ENCODE measurements around the gene GAS6.
"Not testable (repeated sequence)": the region's sequence is repeated elsewhere in the genome, so short reads cannot be mapped to it uniquely, and the experiment has no call there.

The GAS6 gene

DNA sequence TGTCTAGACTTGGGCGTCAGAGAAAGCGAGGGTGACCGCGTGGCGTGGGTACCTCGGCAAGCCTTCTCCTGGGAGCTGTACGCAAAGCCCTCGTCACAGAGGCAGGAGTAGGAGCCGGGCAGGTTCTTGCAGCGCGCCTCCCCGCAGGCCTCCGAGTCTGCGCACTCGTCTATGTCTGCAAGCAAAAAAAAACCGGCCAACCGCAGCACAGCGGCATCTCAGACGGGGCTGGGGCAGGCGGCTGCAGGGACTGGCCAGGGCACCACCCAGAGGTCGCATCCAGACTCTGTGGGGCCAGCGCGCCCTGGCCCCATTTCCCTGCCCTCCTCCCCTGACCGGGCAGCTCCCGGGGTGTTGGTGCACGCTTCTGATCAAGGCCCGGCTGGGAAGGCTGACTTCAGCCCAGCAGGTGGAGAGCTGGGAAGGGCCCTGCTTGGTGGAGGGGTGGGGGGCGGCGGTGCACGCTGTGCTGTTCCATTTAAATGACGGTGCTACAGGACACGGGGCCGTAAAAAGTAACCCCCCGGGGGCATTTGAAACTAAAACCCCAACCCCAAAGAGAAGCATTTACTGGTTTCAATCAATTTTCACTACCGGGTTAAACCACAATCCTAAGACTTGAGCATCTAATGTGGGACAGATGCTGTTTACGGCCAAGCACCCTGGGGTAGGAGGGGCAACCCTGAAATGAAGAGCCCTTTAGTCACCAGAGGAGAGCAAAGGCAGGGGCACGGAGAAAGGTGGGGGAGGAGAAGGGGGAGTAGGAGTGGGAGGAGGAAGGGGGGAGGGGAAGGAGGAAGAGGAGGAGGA lies 28.2 kb downstream of the GAS6 start:
- Mint-ChIP-seq H3K36me3 (ENCODE audit: low read depth) (no peaks in the 10 kb centered on the region), H3K4me1 (ENCODE audit: low read depth) (peaks cover 8% of the 10 kb centered on the region), H3K27ac (no peak overlapping the region), H3K9me3 (no peaks in the 10 kb centered on the region), H3K27me3 (ENCODE audit: low read depth) (no peaks in the 10 kb centered on the region), H3K4me3 (no peak overlapping the region)

DNA sequence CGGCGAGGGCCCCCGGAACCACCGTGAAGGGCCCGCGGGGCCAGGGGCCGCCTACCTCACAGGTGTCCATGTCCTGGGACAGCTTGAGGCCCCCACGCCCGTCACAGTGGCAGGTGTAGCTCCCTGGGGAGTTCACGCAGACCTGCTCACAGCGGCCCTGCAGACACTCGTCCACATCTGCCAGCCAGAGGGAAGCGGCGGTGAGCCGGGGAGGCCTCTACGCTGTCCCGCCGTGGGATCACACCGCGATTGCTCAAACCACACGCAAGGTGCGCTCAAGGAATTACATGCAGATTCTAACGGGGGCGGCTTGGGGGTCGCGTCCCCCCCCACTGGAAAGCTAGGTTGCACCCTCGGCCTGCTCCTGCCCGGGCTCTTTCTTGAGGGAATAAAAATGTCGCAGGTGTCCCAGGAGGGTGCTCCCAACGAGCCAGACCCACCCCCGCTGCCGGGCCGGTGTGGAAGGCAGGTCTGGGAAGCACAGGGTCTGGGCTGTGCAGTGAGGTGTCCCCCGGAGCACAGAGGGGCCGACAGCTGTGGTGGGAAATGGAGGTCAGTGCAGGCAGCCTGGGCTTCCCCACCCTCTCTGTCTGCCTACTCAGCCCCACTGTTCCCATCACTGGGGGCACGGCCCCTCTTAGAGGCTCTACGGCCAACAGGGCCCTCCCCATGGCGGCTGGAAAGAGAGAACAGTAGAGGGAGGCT lies 29.2 kb downstream of the GAS6 start:
- Mint-ChIP-seq H3K36me3 (ENCODE audit: low read depth) (no peaks in the 10 kb centered on the region), H3K27me3 (ENCODE audit: low read depth) (no peaks in the 10 kb centered on the region), H3K27ac (no peak overlapping the region), H3K4me3 (no peak overlapping the region), H3K4me1 (ENCODE audit: low read depth) (peaks cover 8% of the 10 kb centered on the region), H3K9me3 (no peaks in the 10 kb centered on the region)

DNA sequence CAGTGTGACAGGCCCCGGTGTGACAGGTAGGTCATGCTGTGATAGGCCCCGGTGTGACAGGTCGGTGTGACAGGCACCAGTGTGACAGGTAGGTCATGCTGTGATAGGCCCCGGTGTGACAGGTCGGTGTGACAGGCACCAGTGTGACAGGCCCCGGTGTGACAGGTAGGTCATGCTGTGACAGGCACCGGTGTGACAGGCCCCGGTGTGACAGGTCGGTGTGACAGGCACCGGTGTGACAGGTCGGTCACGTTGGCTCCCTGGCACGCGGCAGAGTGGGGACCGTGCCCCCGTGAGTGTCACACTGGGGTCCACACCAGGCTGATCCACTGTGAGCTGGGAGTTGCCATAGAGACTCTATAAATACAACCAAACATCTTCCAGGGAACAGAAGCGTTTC lies 29.9 kb downstream of the GAS6 start:
- not testable (repeated sequence) for H3K27ac Mint-ChIP-seq; H3K36me3 Mint-ChIP-seq (ENCODE audit: low read depth); H3K27me3 Mint-ChIP-seq (ENCODE audit: low read depth); H3K4me3 Mint-ChIP-seq; H3K9me3 Mint-ChIP-seq; H3K4me1 Mint-ChIP-seq (ENCODE audit: low read depth)

DNA sequence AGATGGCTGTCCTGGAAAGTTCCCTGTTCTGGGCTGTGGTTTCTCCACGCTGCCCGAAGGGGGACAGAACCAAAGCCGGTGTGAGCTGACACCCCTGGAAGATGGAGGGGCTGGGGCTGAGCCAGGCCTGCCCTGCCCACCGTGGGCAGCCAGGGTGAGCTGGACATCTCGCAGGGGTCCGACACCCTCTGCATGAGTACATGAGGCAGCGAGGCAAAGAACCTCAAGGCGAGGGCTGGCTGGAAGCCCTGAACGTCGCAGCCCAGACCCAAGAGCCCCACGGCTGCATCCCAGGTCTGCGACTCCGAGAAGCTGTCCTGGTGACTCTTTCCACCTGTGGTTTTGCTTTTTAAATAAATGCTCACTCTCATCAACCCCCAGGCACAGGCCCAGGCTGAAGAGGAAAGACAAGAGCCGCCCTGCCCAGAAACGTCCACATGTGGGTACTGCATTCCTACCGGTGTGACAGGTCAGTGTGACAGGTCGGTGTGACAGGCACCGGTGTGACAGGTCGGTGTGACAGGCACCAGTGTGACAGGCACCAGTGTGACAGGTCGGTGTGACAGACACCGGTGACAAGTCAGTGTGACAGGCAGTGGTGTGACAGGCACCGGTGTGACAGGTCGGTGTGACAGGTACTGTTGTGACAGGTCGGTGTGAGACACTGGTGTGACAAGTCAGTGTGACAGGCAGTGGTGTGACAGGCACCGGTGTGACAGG lies 30.6 kb downstream of the GAS6 start:
- no peaks in the 10 kb centered on the region for H3K9me3 Mint-ChIP-seq
- H3K4me3 Mint-ChIP-seq, result no peak overlapping the region
- H3K27me3 Mint-ChIP-seq (ENCODE audit: low read depth), result no peaks in the 10 kb centered on the region
- H3K4me1 Mint-ChIP-seq (ENCODE audit: low read depth), result peaks cover 8% of the 10 kb centered on the region
- H3K36me3 Mint-ChIP-seq (ENCODE audit: low read depth), result no peaks in the 10 kb centered on the region
- no peak overlapping the region for H3K27ac Mint-ChIP-seq

DNA sequence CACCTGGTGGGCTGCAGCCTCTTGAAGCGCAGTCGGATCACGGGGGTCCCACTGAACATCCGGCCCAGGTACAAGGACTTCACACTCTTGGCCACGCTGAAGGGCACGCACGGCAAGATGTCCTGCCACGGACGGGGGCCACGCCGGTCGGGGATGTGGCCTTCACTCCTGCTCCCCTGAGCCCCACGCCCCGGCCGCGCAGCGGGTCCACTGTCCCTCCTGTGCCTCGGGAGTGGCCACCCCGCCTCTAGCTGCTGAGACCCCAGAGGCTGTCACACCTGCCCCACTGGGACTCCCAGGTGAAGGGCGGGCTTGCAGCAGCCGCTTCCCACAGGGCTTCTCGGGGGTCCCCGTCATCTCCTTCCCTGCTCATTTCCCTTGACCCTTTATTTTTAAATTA lies 31.2 kb downstream of the GAS6 start:
- H3K4me3 Mint-ChIP-seq, result no peak overlapping the region
- H3K27me3 Mint-ChIP-seq (ENCODE audit: low read depth), result no peaks in the 10 kb centered on the region
- no peaks in the 10 kb centered on the region for H3K36me3 Mint-ChIP-seq (ENCODE audit: low read depth)
- peaks cover 8% of the 10 kb centered on the region for H3K4me1 Mint-ChIP-seq (ENCODE audit: low read depth)
- H3K9me3 Mint-ChIP-seq, result no peaks in the 10 kb centered on the region
- H3K27ac Mint-ChIP-seq, result no peak overlapping the region

DNA sequence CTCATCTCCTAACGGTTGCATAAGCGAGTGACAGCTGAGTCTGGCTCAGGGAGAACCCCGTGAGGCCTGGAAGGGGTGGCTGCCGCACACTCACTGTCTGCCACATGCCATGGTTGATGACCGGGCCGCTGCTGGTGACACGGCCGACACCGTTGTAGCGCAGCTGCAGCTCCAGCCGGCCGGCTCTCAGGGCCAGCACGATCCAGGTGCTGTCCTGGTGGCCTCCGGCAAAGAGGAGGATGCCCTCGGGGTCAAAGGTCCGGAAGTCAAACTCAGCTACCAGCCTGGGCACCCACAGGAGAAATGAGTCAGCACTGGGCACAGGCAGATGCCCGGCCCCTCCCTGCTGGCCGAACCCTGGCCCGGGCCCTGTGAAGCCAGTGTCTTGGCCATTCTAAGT lies 31.7 kb downstream of the GAS6 start:
- no peaks in the 10 kb centered on the region for H3K9me3 Mint-ChIP-seq
- no peaks in the 10 kb centered on the region for H3K27me3 Mint-ChIP-seq (ENCODE audit: low read depth)
- H3K4me1 Mint-ChIP-seq (ENCODE audit: low read depth), result peaks cover 5% of the 10 kb centered on the region
- H3K36me3 Mint-ChIP-seq (ENCODE audit: low read depth), result no peaks in the 10 kb centered on the region
- no peak overlapping the region for H3K27ac Mint-ChIP-seq
- no peak overlapping the region for H3K4me3 Mint-ChIP-seq

DNA sequence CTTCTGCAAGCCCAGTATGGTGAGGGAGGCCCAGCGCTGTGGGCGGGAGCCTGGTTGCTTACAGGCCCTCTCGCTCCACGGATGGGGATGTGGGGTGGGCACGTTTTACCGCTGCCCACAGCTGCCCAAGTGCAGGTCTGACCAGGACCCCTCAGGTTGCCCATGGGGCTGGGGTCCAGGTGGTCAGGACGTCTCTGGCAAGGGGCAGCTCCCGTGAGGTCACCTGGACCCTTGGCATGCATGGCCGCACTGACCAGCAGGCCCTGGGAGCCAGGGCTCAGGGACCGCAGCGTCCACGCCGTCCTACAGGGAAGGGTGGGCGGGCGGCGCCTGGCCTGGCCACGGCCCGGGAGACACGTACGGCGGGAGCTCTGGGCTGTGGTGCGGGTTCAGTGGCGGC lies 32.8 kb downstream of the GAS6 start:
- H3K4me1 Mint-ChIP-seq (ENCODE audit: low read depth), result peaks cover 2% of the 10 kb centered on the region
- H3K36me3 Mint-ChIP-seq (ENCODE audit: low read depth), result no peaks in the 10 kb centered on the region
- H3K4me3 Mint-ChIP-seq, result no peak overlapping the region
- no peaks in the 10 kb centered on the region for H3K27me3 Mint-ChIP-seq (ENCODE audit: low read depth)
- H3K27ac Mint-ChIP-seq, result no peak overlapping the region
- H3K9me3 Mint-ChIP-seq, result no peaks in the 10 kb centered on the region

DNA sequence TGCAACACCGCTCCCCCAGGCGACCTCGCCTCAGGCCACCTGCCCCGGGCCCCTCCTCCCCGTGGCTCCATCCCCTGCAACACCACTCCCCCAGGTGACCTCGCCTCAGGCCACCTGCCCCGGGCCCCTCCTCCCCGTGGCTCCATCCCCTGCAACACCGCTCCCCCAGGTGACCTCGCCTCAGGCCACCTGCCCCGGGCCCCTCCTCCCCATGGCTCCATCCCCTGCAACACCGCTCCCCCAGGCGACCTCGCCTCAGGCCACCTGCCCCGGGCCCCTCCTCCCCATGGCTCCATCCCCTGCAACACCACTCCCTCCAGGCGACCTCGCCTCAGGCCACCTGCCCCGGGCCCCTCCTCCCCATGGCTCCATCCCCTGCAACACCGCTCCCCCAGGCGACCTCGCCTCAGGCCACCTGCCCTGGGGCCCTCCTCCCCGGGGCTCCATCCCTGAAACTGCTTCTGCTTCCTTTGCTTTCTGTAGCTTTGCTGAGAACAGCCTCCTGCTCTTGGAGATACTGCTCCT lies 33.4 kb downstream of the GAS6 start:
- not testable (repeated sequence) for H3K9me3 Mint-ChIP-seq; H3K4me1 Mint-ChIP-seq (ENCODE audit: low read depth); H3K36me3 Mint-ChIP-seq (ENCODE audit: low read depth); H3K27me3 Mint-ChIP-seq (ENCODE audit: low read depth); H3K4me3 Mint-ChIP-seq; H3K27ac Mint-ChIP-seq

DNA sequence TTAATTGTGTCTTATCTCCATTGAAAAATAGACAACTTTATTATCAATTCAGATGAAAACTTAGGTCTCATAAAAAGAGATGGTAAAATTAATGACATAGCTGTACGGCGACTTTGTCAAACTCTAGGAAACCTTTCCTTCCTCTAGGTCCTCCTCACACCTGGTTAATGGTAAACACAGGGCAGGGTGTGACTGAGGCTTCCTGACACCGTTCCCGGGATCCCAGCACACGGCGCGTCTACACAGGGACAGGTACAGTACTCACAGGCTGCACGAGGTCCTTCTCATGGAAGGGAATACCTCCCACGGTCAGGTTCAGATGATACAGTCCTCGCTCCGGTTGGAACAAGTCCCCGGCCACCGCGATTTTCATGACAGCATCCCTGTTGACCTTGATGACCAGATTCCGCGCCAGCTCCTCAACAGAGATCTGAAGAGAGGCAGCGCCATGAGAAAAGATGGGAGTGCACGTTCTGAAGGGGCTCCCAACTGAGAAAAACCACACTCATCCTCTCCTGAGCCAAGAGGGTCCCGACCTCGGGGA lies 35.5 kb downstream of the GAS6 start:
- no peak overlapping the region for H3K4me3 Mint-ChIP-seq
- no peak overlapping the region for H3K27ac Mint-ChIP-seq
- H3K36me3 Mint-ChIP-seq (ENCODE audit: low read depth), result no peaks in the 10 kb centered on the region
- H3K27me3 Mint-ChIP-seq (ENCODE audit: low read depth), result no peaks in the 10 kb centered on the region
- H3K9me3 Mint-ChIP-seq, result no peaks in the 10 kb centered on the region
- no peaks in the 10 kb centered on the region for H3K4me1 Mint-ChIP-seq (ENCODE audit: low read depth)

DNA sequence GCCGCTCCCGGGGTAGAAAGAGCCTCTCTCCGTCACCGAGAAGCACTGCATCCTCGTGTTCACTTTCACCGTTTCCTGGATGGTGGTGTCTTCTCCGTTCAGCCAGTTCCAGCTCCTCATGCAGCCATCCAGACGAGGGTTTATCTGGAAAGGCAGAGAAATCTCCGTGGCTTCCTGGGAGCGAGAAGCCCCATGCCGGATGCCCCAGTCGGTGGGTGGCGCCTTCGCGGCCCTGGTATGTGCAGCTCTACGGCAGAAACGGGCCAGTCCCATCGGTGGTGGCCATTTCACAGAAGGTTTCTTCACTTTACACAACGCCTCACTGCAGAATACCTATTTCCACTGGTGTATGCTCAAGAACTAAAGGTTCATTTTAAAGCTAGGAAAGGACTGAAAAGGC lies 36.9 kb downstream of the GAS6 start:
- Mint-ChIP-seq H3K4me1 (ENCODE audit: low read depth) (no peaks in the 10 kb centered on the region), H3K27ac (no peak overlapping the region), H3K27me3 (ENCODE audit: low read depth) (no peaks in the 10 kb centered on the region), H3K36me3 (ENCODE audit: low read depth) (no peaks in the 10 kb centered on the region), H3K9me3 (no peaks in the 10 kb centered on the region), H3K4me3 (no peak overlapping the region)

DNA sequence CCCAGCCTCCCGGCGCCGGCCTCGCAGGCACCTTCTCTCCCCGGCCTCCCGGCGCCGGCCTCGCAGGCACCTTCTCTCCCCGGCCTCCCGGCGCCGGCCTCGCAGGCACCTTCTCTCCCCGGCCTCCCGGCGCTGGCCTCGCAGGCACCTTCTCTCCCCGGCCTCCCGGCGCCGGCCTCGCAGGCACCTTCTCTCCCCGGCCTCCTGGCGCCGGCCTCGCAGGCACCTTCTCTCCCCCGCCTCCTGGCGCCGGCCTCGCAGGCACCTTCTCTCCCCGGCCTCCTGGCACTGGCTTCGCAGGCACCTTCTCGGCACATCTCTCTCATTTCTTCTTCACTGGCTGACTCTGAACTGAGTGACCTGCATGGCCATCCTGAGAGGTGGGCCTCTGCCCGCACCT lies 37.4 kb downstream of the GAS6 start:
- H3K27ac Mint-ChIP-seq; H3K36me3 Mint-ChIP-seq (ENCODE audit: low read depth); H3K4me1 Mint-ChIP-seq (ENCODE audit: low read depth); H3K9me3 Mint-ChIP-seq; H3K4me3 Mint-ChIP-seq; H3K27me3 Mint-ChIP-seq (ENCODE audit: low read depth): not testable (repeated sequence)

DNA sequence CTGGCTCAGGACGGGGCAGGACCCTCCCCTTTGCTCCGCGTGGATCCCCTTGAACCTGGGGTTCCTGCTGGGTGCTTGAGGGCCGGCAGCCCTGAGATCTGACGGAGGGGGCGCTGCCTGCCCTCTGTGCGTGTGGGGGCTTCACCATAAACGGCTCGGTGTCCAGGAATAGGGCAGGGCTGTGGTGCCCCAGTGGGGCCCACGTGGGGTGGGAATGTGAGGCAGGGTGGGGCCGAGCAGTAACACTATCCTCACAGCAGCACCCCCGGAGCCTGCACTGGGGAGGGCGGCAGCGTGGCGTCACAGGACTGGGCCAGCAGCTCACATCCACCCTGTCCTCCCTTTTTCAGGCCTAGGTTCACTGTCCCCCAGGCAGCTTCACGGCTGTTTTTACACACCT lies 38.0 kb downstream of the GAS6 start:
- Mint-ChIP-seq H3K27ac (no peak overlapping the region), H3K4me1 (ENCODE audit: low read depth) (no peaks in the 10 kb centered on the region), H3K36me3 (ENCODE audit: low read depth) (no peaks in the 10 kb centered on the region), H3K27me3 (ENCODE audit: low read depth) (no peaks in the 10 kb centered on the region), H3K4me3 (no peak overlapping the region), H3K9me3 (no peaks in the 10 kb centered on the region)

DNA sequence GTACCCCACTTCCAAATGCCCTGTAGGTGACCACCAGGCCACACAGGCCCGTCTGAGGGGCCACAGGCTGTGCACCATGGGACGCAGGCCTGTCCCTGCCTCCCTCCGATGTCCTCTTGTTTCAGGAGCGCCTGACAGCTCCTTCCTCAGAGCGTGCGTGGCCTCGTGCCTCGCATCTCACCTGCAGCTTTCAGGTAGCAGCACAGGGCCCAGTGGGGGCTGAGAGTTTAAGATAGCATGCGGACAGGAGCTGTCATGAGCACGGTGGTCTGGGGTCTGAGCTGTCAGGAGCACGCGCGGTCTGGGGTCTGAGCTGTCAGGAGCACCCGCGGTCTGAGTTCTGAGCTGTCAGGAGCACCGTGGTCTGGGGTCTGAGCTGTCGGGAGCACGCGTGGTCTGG lies 40.1 kb downstream of the GAS6 start:
- Mint-ChIP-seq H3K4me3 (no peak overlapping the region), H3K36me3 (ENCODE audit: low read depth) (no peaks in the 10 kb centered on the region), H3K27me3 (ENCODE audit: low read depth) (no peaks in the 10 kb centered on the region), H3K9me3 (no peaks in the 10 kb centered on the region), H3K4me1 (ENCODE audit: low read depth) (no peaks in the 10 kb centered on the region), H3K27ac (no peak overlapping the region)

DNA sequence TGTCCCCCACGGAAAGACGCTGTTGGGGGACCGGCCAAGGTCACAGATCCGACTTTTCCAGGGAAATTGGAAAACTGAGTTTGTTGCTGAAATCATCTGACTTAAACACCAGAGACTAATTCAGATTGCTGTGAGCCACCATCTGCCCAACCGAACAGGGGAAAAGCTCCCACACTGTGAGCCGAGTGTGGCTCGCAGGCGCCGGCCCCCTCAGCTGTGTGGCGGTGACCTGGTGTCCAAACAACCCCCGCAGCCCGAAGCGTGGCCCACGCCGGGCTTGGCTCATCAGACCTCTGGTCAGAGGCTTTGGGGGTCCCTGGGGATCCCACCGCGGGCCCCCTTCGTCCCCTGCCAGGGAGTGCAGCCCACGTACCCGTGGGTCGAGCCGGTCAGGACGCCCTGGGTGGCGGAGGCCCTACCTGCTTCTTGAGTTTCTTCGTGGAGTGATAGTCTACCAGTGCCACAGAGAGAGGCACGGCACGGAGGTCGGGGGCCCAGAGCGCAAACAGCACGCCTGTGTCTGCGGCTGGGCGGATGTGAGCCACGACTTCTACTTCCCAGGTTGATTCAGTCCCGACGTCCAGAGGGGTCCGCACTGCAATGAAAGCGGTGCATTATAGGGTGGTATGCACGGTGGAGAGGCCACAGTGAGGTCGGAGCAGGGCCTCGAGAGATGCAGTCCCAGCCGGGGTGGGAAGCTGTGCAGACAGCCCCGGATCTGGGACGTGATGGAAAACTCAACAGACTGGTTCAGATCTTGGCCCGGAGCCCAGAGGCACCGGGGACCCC lies 40.7 kb downstream of the GAS6 start:
- no peaks in the 10 kb centered on the region for H3K9me3 Mint-ChIP-seq
- no peak overlapping the region for H3K27ac Mint-ChIP-seq
- H3K4me1 Mint-ChIP-seq (ENCODE audit: low read depth), result no peaks in the 10 kb centered on the region
- no peaks in the 10 kb centered on the region for H3K36me3 Mint-ChIP-seq (ENCODE audit: low read depth)
- H3K27me3 Mint-ChIP-seq (ENCODE audit: low read depth), result no peaks in the 10 kb centered on the region
- H3K4me3 Mint-ChIP-seq, result no peak overlapping the region
